Psoas muscle (tissue), 8 donors: ENCODE measurements around the gene ANKFY1. TPM values are rescaled to one million over a fixed set of nuclear protein-coding genes. Genes with fewer than 3 reads are reported as not detected.

Experiments used
- ATAC-seq, 4 donors: fragments of 200-7000 bp; cut with Tn5 transposase; one replicate each; pipeline ENCODE4 v1.9.1; 2020; ENCODE audit warnings: moderate library complexity in 3 of 4, mild to moderate bottlenecking in 2 of 4
- DNase-seq, 2 donors: peaks; one replicate each; pipeline ENCODE4 v3.0.0-alpha.2; 2020
- H3K27ac ChIP-seq: fragments of 200-600 bp; one replicate; pipeline ENCODE4 v1.8.0; 2022
- H3K27me3 ChIP-seq, 3 donors: fragments of 200-600 bp in 1 of 3; one replicate each; pipeline versions ENCODE4 v1.6.1 to v1.8.0; 2013 to 2022; ENCODE audit warnings: low read length in 2 of 3, mild to moderate bottlenecking in 2 of 3, moderate library complexity in 1 of 3; ENCODE audit not compliant: insufficient read depth in 3 of 3
- H3K36me3 ChIP-seq, 2 donors: fragments of 200-600 bp in 1 of 2; one replicate each; pipeline versions ENCODE4 v1.6.1 to v1.8.0; 2013 to 2022; ENCODE audit warnings: low read depth in 1 of 2, mild to moderate bottlenecking in 1 of 2, moderate library complexity in 1 of 2; ENCODE audit not compliant: insufficient read depth in 1 of 2
- H3K4me1 ChIP-seq: fragments of 200-600 bp; one replicate; pipeline ENCODE4 v1.8.0; 2022
- H3K4me3 ChIP-seq: fragments of 200-600 bp; one replicate; pipeline ENCODE4 v1.8.0; 2022; ENCODE audit warnings: mild to moderate bottlenecking
- H3K9me3 ChIP-seq: fragments of 200-600 bp; one replicate; pipeline ENCODE4 v1.8.0; 2022
- WGBS, 3 donors: extraction: QIAGEN DNeasy Blood & Tissue Kit; methylation state at CpG; one replicate each; pipeline versions ENCODE4 v1.1.6 to v1.1.7; 2013; 5-methylcytosine and 5-hydroxymethylcytosine counted together
- intact Hi-C, 2 donors: fragments of 100-400 bp; cut with DNase I; formaldehyde crosslinking; loops; one replicate each; pipeline versions ENCODE4 v1.11.0 to v1.14.2; 2022
- polyA plus RNA-seq, 3 donors: library from polyadenylated mRNA; stranded (reverse); fragments of 200-250 nt; gene quantifications; one replicate each; pipeline ENCODE4 v1.2.3, GENCODE V29; 2013
- total RNA-seq, 4 donors: library from RNA; stranded (reverse); fragmentation: NEBNext Ultra II Directional in 2 of 4; extraction: Animal tissue kit (Norgen Biotek cat#: 25700) in 2 of 4; gene quantifications; one replicate each; pipeline versions ENCODE4 v1.2.1 to v1.2.4, GENCODE V29; 2021 to 2023
- TF ChIP-seq, protein P1 (sequence below): fragments of 200-600 bp; IDR thresholded peaks from one replicate; pipeline ENCODE4 v1.8.0; 2022; ENCODE audit warnings: antibody characterized with exemption
- donor health status: healthy with polysubstance abuse.
- donor health status: DM: no; HTN: no; CAD: no; lungs with moderate emphysema.
- donor health status: Bipolar disorder and iron deficiency.
- donor health status: healthy.
- donor health status: DM: yes; HTN: yes; CAD: no.
- donor health status: DM: no; HTN: no; CAD: no.
- donor health status: DM: no; HTN: no; CAD: no.
- donor health status: DM: yes; HTN: yes; CAD: no.

The ANKFY1 gene
- total and polyA plus RNA-seq, 7 donors = 5.7 to 18.8 (median 12.8) TPM

DNA sequence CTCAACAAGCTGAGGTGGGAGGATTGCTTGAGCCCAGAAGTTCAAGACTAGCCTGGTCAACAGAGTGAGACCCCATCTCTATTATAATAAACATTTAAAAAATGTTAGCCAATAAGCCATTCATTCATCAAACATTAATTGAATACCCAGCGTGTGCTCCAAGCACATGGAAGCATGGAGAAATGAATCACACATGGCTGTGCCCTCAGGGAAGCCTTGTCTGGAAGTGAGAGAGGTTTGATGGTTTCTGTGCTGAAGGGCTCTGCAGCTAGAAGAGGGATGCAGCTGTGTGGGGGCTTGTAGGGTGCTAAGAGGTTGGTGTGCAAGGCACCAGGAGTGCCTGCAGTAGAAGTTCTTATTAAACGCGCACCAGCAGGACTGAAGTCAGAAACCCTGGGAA lies 109.6 kb downstream of the ANKFY1 start:
- ATAC-seq = no peak
- 94 to 99% (median 96%) methylated on average over 3 of the region's 3 CpGs for WGBS, 3 donors
- peaks cover 3 to 78% of the 10 kb centered on the region in 2 donors for H3K36me3 ChIP-seq

GRCh38 chr17:4152471-4152870 lies 111.3 kb downstream of the ANKFY1 start:
- no peak for DNase-seq
- intact Hi-C loops = no loop called here
- Histone ChIP-seq H3K4me3 (no peak overlapping the region), H3K36me3 (peaks cover 3 to 68% of the 10 kb centered on the region in 2 donors), H3K27ac (no peak overlapping the region), H3K27me3 (no peaks in the 10 kb centered on the region), H3K9me3 (no peaks in the 10 kb centered on the region), H3K4me1 (no peaks in the 10 kb centered on the region)
- no peak for ATAC-seq
- WGBS, 3 donors = 62 to 95% (median 74%) methylated on average over 3 of the region's 3 CpGs
- TF ChIP-seq, protein P1, sequence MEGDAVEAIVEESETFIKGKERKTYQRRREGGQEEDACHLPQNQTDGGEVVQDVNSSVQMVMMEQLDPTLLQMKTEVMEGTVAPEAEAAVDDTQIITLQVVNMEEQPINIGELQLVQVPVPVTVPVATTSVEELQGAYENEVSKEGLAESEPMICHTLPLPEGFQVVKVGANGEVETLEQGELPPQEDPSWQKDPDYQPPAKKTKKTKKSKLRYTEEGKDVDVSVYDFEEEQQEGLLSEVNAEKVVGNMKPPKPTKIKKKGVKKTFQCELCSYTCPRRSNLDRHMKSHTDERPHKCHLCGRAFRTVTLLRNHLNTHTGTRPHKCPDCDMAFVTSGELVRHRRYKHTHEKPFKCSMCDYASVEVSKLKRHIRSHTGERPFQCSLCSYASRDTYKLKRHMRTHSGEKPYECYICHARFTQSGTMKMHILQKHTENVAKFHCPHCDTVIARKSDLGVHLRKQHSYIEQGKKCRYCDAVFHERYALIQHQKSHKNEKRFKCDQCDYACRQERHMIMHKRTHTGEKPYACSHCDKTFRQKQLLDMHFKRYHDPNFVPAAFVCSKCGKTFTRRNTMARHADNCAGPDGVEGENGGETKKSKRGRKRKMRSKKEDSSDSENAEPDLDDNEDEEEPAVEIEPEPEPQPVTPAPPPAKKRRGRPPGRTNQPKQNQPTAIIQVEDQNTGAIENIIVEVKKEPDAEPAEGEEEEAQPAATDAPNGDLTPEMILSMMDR = no peak

More for the DNA sequence above, 109.6 kb downstream of the ANKFY1 start:
- Histone ChIP-seq H3K4me1 (no peaks in the 10 kb centered on the region), H3K27me3 (no peaks in the 10 kb centered on the region), H3K4me3 (no peak overlapping the region), H3K9me3 (no peaks in the 10 kb centered on the region), H3K27ac (no peak overlapping the region)
- intact Hi-C loops = no loop called here
- no peak for DNase-seq
- TF ChIP-seq, protein P1 = no peak

DNA sequence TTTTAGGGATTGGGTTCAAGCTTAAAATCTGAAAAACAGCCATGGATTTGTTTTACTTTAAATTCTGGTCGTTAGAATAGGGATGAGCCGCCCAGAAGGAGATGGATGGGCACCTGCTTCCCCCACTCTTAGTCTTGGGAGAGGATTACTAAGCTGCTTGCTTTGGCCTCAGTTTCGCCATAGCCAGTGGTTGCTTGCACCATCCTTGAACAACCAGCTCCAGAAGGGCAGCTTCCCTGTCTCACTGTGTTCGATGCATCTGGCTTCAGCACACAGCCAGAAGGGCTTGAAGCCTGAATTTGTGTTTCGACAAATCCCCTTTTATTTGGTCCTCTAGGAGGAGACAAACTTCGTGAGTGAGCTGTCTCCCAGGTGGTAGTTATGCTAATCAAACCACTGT lies 113.7 kb downstream of the ANKFY1 start:
- Histone ChIP-seq H3K4me3 (no peak overlapping the region), H3K36me3 (peaks cover 3 to 49% of the 10 kb centered on the region in 2 donors), H3K27me3 (no peaks in the 10 kb centered on the region), H3K9me3 (no peaks in the 10 kb centered on the region), H3K27ac (no peak overlapping the region), H3K4me1 (no peaks in the 10 kb centered on the region)
- 87 to 90% (median 87%) methylated on average over 6 of the region's 6 CpGs for WGBS, 3 donors
- DNase-seq (no peak), ATAC-seq (no peak)
- TF ChIP-seq, protein P1 = no peak
- intact Hi-C loops = no loop called here

GRCh38 chr17:4148611-4149308 lies 115.0 kb downstream of the ANKFY1 start:
- no peaks in the 10 kb centered on the region for H3K9me3 ChIP-seq
- no peaks in the 10 kb centered on the region for H3K27me3 ChIP-seq
- intact Hi-C loops = no loop called here
- H3K4me1 ChIP-seq = peaks cover 4% of the 10 kb centered on the region
- DNase-seq (no peak), ATAC-seq (no peak)
- TF ChIP-seq, protein P1 = no peak
- H3K4me3 ChIP-seq = no peak overlapping the region
- no peak overlapping the region for H3K27ac ChIP-seq
- 78 to 89% (median 87%) methylated on average over 11 of the region's 11 CpGs for WGBS, 3 donors
- peaks cover 0 to 36% of the 10 kb centered on the region in 2 donors for H3K36me3 ChIP-seq
